Hepatocyte (in vitro differentiated cells): Measurements from ENCODE around the gene RTTN.

Experiments used
- CTCF ChIP-seq: fragments of 200-600 bp; sonication (generic); IDR thresholded peaks from 2 replicates; pipeline ENCODE4 v1.5.1; 2016; ENCODE audit warnings: antibody characterized with exemption, mild to moderate bottlenecking; ENCODE audit not compliant: poor library complexity
- EZH2 ChIP-seq: fragments of 200-600 bp; sonication (generic); IDR thresholded peaks from 2 replicates; pipeline ENCODE4 v1.6.1; 2016; ENCODE audit warnings: antibody characterized with exemption, mild to moderate bottlenecking, borderline replicate concordance

- no peak for TF ChIP-seq EZH2
- no peak for TF ChIP-seq CTCF
Observed at GRCh38 chr18:69956665-69957620, 248.5 kb downstream of the RTTN start.
